AG09309 (cell line): ENCODE data around the gene SFXN4.
A peak's percentile ranks its signal among the peaks of the same experiment; 100 is the strongest.
"Not testable (repeated sequence)": the region's sequence is repeated elsewhere in the genome, so short reads cannot be mapped to it uniquely, and the experiment has no call there.

ENCODE experiments used
- DNase-seq: peaks from one replicate; pipeline ENCODE4 v3.0.0-alpha.2; 2010; ENCODE audit warnings: low read depth
- H3K4me3 ChIP-seq: 2 replicates; pipeline ENCODE4 v1.5.1; 2011; ENCODE audit warnings: mild to moderate bottlenecking, low read depth, low read length, moderate library complexity; ENCODE audit not compliant: control insufficient read depth
- CTCF ChIP-seq: IDR thresholded peaks from 2 replicates; pipeline ENCODE4 v1.5.1; 2011; ENCODE audit warnings: mild to moderate bottlenecking, low read depth, low read length, inconsistent platforms; ENCODE audit not compliant: insufficient read depth, control insufficient read depth; ENCODE audit errors: missing control alignments

The SFXN4 gene

DNA sequence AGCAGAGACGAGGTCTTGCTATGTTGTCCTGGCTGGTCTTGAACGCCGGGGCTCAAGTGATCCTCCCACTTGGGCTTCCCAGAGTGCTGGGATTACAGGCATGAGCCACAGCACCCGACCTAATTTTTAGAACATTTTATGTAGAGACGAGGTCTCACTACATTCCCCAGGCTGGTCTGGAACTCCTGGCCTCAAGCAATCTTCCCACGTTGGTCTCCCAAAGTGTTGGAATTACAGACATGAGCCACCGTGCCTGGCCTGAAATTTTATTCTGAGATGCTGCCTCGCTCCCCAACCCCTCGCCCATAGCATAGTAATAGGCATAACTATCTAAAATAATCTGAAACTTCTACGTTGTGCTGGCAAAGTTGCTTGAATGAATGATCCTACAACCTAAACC is 21.9 kb downstream of the SFXN4 start:
- no peak overlapping the region for H3K4me3 ChIP-seq
- no peak for DNase-seq
- TF ChIP-seq CTCF, result no peak

- no peak for TF ChIP-seq CTCF
- no peak overlapping the region for H3K4me3 ChIP-seq
- no peak for DNase-seq
Measured at GRCh38 chr10:119140603-119141245, 24.8 kb downstream of the SFXN4 start.

- no peak overlapping the region for H3K4me3 ChIP-seq
- peak; percentile 74 for TF ChIP-seq CTCF
- no peak for DNase-seq
Measured at GRCh38 chr10:119139464-119140067, 25.9 kb downstream of the SFXN4 start.

DNA sequence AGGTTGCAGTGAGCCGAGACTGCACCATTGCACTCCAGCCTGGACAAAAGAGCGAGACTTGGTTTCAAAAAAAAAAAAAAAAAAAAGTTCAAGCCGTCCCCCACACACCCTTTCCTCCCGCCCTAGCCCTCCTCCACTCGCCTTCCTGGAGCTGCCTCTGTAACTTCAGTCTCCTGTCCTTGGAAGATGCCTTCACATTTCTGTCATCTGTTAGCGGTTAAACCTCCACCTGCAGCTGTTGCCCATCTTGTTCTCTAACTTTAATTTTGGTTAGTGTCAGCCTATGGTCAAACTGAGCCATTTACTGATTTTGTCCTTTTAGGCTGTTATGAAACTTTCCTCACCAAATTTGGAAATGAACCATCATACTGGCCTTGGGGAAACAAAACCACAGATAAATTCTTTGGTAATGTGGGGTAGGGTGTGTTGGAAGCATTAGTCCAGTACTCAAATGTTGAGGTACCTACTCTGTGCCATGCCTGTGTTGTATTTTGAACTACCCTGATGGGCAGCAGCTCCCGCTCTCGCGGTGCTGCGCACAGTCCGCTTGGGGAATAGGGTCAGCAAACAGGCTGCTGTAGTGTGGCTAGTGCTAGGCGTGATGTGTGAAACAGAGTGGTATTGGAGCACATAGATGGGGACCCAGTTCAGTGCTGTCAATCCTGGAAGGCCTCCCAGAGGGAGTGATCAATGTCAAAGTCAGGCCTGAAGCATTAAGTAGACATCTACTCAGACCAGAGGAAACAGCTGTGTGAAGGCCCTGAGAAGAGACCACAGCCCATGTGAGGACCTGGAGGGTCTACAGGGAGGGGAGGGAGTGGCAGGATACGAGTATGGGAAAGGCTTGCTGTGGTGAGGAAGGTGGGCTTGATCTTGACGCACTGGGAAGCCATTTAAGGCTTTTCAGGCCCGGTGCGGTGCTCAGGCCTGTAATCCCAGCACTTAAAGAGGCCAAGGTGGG is 26.9 kb downstream of the SFXN4 start:
- no peak overlapping the region for H3K4me3 ChIP-seq
- no peak for DNase-seq
- TF ChIP-seq CTCF, result no peak

DNA sequence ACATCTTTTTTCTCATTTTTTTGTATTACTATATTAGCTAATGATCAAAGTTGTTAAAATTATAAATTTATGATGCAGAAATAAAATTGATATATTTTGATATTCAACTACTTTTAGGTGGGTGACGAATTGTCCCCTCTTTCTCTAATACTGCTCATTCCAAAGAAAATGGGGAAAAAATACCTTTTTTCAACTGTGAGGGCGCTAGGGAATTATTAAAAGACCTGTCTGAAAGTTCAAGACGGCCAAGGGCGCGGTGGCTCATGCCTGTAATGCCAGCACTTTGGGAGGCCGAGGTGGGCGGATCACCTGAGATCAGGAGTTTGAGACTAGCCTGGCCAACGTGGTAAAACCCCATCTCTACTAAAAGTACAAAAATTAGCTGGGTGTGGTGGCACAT is 27.6 kb downstream of the SFXN4 start:
- DNase-seq, H3K4me3 ChIP-seq: not testable (repeated sequence)

GRCh38 chr10:119136084-119136483 is 29.4 kb downstream of the SFXN4 start:
- no peak overlapping the region for H3K4me3 ChIP-seq
- no peak for TF ChIP-seq CTCF
- DNase-seq, result no peak

DNA sequence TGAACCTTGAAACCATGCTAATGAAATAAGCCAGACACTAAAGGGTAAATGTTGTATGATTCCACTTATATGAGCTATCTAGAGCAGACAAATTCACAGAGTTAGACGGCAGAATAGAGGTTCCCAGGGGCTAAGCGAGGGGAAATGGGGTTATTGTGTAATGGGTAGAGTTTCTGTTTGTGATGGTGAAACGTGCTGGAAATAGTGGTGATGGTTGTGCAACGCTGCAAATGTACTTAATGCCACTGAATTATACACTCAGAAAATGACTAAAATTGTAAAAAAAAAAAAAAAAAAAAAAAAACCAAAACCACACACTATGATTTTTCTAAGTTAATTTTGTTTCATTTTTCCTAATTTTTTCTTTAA is 30.0 kb downstream of the SFXN4 start:
- no peak for TF ChIP-seq CTCF
- DNase-seq, result peak; percentile 80
- H3K4me3 ChIP-seq, result no peak overlapping the region
